Caco-2 (cell line): ENCODE data around the gene RRAS2. TPM values are rescaled to one million over a fixed set of nuclear protein-coding genes. Genes with fewer than 3 reads are reported as not detected.

ENCODE experiments used
- BruUV-seq: library from RNA; stranded (reverse); fragments of 400-500 nt; replicated peaks from 2 replicates; lab custom pipeline; 2021; lab: Mats Ljungman, UMichigan
- CTCF ChIA-PET: fragments of 300-600 bp; sonication (Branson Sonifier 250); formaldehyde crosslinking; loops from one replicate; lab custom pipeline; 2022; ENCODE audit warnings: antibody characterized with exemption; lab: Charles Lee
- POLR2A ChIA-PET: fragments of 300-600 bp; sonication (Branson Sonifier 250); formaldehyde crosslinking; loops from one replicate; lab custom pipeline; 2022; ENCODE audit warnings: antibody characterized with exemption; lab: Charles Lee
- DNase-seq, 2 experiments: peaks; one replicate each; pipeline versions ENCODE4 v3.0.0 to v3.0.0-alpha.2; 2020 to 2022
- H3K27me3 ChIP-seq: replicated peaks from 2 replicates; pipeline ENCODE4 v1.6.0; 2011; ENCODE audit warnings: low read length; ENCODE audit not compliant: control insufficient read depth, insufficient read depth
- H3K36me3 ChIP-seq: 2 replicates; pipeline ENCODE4 v1.5.1; 2011; ENCODE audit warnings: low read length; ENCODE audit not compliant: control insufficient read depth, insufficient read depth
- H3K4me1 ChIP-seq: fragments of 250-450 bp; sonication (Bioruptor Pico); 2 replicates; pipeline ENCODE4 v1.5.1; 2020; ENCODE audit warnings: mild to moderate bottlenecking
- H3K4me3 ChIP-seq: 2 replicates; pipeline ENCODE4 v1.5.1; 2011; ENCODE audit warnings: low read depth, mild to moderate bottlenecking, control low read depth, low read length
- H3K9me3 ChIP-seq: fragments of 250-450 bp; sonication (Bioruptor Pico); 2 replicates; pipeline ENCODE4 v1.5.1; 2020; ENCODE audit warnings: mild to moderate bottlenecking, moderate library complexity
- H3K27ac Mint-ChIP-seq: one replicate; pipeline ENCODE4 v1.8.0; 2022; ENCODE audit warnings: mixed read lengths; ENCODE audit not compliant: unreplicated experiment
- H3K27me3 Mint-ChIP-seq: one replicate; pipeline ENCODE4 v1.8.0; 2022; ENCODE audit warnings: mixed read lengths; ENCODE audit not compliant: insufficient read depth, unreplicated experiment
- H3K36me3 Mint-ChIP-seq: one replicate; pipeline ENCODE4 v1.8.0; 2022; ENCODE audit warnings: mild to moderate bottlenecking, mixed read lengths; ENCODE audit not compliant: insufficient read depth, unreplicated experiment
- H3K4me1 Mint-ChIP-seq: one replicate; pipeline ENCODE4 v1.8.0; 2022; ENCODE audit warnings: low read depth, mixed read lengths; ENCODE audit not compliant: unreplicated experiment
- H3K4me3 Mint-ChIP-seq: one replicate; pipeline ENCODE4 v1.8.0; 2022; ENCODE audit warnings: mild to moderate bottlenecking, moderate library complexity, mixed read lengths; ENCODE audit not compliant: unreplicated experiment
- H3K9me3 Mint-ChIP-seq: one replicate; pipeline ENCODE4 v1.8.0; 2022; ENCODE audit warnings: mixed read lengths; ENCODE audit not compliant: unreplicated experiment
- intact Hi-C: fragments of 100-400 bp; cut with micrococcal nuclease; formaldehyde crosslinking; loops from one replicate; pipeline ENCODE4 v1.10.0; 2022; ENCODE audit not compliant: unreplicated experiment
- total RNA-seq: library from RNA; stranded (reverse); gene quantifications from 2 replicates; pipeline ENCODE4 v1.2.3, GENCODE V29; 2022
- TF ChIP-seq, protein P1 (sequence below), 2 experiments: fragments of 200-600 bp in 1 of 2; IDR thresholded peaks; 1 replicate in 1 of 2; 2 replicates in 1 of 2; pipeline versions ENCODE4 v1.5.1 to v1.8.0; 2011 to 2022; ENCODE audit warnings: antibody characterized with exemption in 1 of 2, control low read depth in 1 of 2, inconsistent platforms in 1 of 2, low read depth in 1 of 2, low read length in 1 of 2, mild to moderate bottlenecking in 1 of 2, moderate library complexity in 1 of 2; ENCODE audit not compliant: insufficient read depth in 1 of 2, severe bottlenecking in 1 of 2, unreplicated experiment in 1 of 2

RRAS2 gene
- total RNA-seq, 1 experiment from 2014 or later, result 94.7 TPM

DNA sequence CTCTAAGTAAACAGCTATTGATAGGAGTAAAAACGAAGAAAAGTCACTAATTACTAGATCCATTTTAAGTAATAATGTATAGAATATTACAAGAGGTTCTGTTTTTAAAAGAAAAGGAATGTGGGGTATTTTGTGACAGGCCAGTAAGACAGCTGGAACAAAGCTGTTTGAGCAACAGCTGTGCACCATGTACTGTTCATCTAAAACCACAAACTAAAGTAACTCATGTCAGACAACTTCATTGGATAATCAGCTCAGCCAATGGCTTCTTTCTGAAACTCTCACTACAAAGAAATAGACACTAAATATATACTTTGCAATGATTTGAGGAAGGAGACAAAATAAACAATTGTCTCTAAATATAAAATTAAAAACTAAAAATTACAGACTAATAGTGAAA lies 16.1 kb downstream of the RRAS2 start:
- BruUV-seq, result no TSS peak
- H3K27me3 Mint-ChIP-seq, result no peaks in the 10 kb centered on the region
- H3K36me3 ChIP-seq, result no peaks in the 10 kb centered on the region
- TF ChIP-seq, protein P1, sequence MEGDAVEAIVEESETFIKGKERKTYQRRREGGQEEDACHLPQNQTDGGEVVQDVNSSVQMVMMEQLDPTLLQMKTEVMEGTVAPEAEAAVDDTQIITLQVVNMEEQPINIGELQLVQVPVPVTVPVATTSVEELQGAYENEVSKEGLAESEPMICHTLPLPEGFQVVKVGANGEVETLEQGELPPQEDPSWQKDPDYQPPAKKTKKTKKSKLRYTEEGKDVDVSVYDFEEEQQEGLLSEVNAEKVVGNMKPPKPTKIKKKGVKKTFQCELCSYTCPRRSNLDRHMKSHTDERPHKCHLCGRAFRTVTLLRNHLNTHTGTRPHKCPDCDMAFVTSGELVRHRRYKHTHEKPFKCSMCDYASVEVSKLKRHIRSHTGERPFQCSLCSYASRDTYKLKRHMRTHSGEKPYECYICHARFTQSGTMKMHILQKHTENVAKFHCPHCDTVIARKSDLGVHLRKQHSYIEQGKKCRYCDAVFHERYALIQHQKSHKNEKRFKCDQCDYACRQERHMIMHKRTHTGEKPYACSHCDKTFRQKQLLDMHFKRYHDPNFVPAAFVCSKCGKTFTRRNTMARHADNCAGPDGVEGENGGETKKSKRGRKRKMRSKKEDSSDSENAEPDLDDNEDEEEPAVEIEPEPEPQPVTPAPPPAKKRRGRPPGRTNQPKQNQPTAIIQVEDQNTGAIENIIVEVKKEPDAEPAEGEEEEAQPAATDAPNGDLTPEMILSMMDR (IDR thresholded peaks at IDR 0.05; ENCODE audit: insufficient read depth in 1 of 2, low read depth in 1 of 2, low read length in 1 of 2, severe bottlenecking in 1 of 2, unreplicated experiment in 1 of 2), result no peak
- H3K36me3 Mint-ChIP-seq, result peaks cover 18% of the 10 kb centered on the region
- CTCF ChIA-PET, result interaction anchor here (1.0 kb wide), 1 partner anchor 34 kb away, joined by 3 read pairs; no protein-coding TSS in a partner anchor
- H3K4me1 Mint-ChIP-seq, result no peaks in the 10 kb centered on the region
- no peak overlapping the region for H3K4me3 ChIP-seq
- no peaks in the 10 kb centered on the region for H3K27me3 ChIP-seq
- H3K27ac Mint-ChIP-seq, result no peak overlapping the region
- no peak overlapping the region for H3K4me3 Mint-ChIP-seq
- H3K9me3 ChIP-seq, result 0 out of 2 replicates have a peak, but pooled peaks cover 2% of the 10 kb centered on the region
- peaks cover 5% of the 10 kb centered on the region for H3K9me3 Mint-ChIP-seq
- intact Hi-C loops, result no loop called here
- no peak for DNase-seq
- H3K4me1 ChIP-seq, result no peaks in the 10 kb centered on the region
- POLR2A ChIA-PET, result no interaction called here

DNA sequence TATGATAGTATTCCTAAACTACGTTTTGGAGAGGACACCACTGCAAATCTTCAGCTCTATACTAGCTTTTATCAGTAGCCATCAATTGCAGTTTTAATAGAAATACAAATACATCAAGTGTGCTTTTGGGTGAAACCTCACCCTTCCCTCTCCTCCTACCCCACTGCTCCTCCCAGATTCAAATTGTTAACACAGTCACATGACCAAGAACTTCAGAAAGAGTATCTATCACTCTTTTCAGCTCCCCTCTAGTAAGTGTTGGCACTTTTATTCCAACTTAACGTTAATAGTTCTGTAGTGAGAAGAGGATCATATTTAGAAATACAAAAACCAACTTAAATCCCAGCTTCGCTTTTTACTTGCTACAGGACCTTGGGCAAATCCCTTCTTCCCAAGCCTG lies 17.0 kb downstream of the RRAS2 start:
- ChIA-PET POLR2A (no interaction called here), CTCF (no interaction called here)
- intact Hi-C loops, result no loop called here
- no peak overlapping the region for H3K27ac Mint-ChIP-seq
- Histone ChIP-seq H3K9me3 (0 out of 2 replicates have a peak, but pooled peaks cover 2% of the 10 kb centered on the region), H3K4me3 (no peak overlapping the region), H3K27me3 (no peaks in the 10 kb centered on the region), H3K4me1 (no peaks in the 10 kb centered on the region), H3K36me3 (no peaks in the 10 kb centered on the region)
- peaks cover 7% of the 10 kb centered on the region for H3K9me3 Mint-ChIP-seq
- H3K4me1 Mint-ChIP-seq, result no peaks in the 10 kb centered on the region
- H3K36me3 Mint-ChIP-seq, result peaks cover 18% of the 10 kb centered on the region
- TF ChIP-seq, protein P1 (IDR thresholded peaks at IDR 0.05; ENCODE audit: insufficient read depth in 1 of 2, low read depth in 1 of 2, low read length in 1 of 2, severe bottlenecking in 1 of 2, unreplicated experiment in 1 of 2), result no peak
- BruUV-seq, result no TSS peak
- H3K27me3 Mint-ChIP-seq, result no peaks in the 10 kb centered on the region
- no peak overlapping the region for H3K4me3 Mint-ChIP-seq
- DNase-seq, result no peak

DNA sequence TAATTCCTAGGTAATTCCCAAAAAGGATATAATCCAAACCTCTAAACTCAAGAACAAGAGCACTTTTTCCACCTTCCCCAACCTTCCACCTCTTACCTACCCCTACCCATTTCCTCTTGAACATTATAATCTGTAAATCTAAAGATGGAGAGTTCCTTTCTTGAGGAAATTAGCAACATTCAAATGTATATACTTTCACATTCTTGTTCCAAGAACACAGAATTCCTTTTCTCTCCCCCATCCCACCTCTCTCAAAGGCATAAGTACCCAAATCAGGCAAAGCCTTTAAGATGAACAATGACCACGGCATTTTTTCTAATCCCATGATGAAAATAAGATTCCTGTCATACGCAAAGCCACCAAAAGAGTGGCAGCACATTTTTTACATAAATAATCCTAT lies 18.3 kb downstream of the RRAS2 start:
- intact Hi-C loops, result no loop called here
- peaks cover 4% of the 10 kb centered on the region; the same call in 1 of the 2 replicates for H3K9me3 ChIP-seq
- DNase-seq, result no peak
- BruUV-seq, result no TSS peak
- ChIA-PET POLR2A (no interaction called here), CTCF (no interaction called here)
- Mint-ChIP-seq H3K27ac (no peak overlapping the region), H3K4me1 (peaks cover 8% of the 10 kb centered on the region), H3K36me3 (peaks cover 18% of the 10 kb centered on the region), H3K9me3 (peaks cover 17% of the 10 kb centered on the region), H3K27me3 (no peaks in the 10 kb centered on the region), H3K4me3 (no peak overlapping the region)
- H3K4me1 ChIP-seq, result no peaks in the 10 kb centered on the region
- H3K36me3 ChIP-seq, result no peaks in the 10 kb centered on the region
- no peak overlapping the region for H3K4me3 ChIP-seq
- H3K27me3 ChIP-seq, result no peaks in the 10 kb centered on the region
- TF ChIP-seq, protein P1 (IDR thresholded peaks at IDR 0.05; ENCODE audit: insufficient read depth in 1 of 2, low read depth in 1 of 2, low read length in 1 of 2, severe bottlenecking in 1 of 2, unreplicated experiment in 1 of 2), result no peak
